DMS53 treated with DMSO at 0.1 percent for 48 hours (cell line): Measurements from ENCODE around the gene MAP3K2.
A peak's percentile ranks its signal among the peaks of the same experiment; 100 is the strongest.

Experiments used
- DNase-seq: peaks from one replicate; lab custom pipeline; 2025; ENCODE audit not compliant: unreplicated experiment; lab: John Stamatoyannopoulos, UW

MAP3K2 gene

GRCh38 chr2:127308586-127309138 is 79.1 kb downstream of the MAP3K2 start:
- no peak for DNase-seq

GRCh38 chr2:127305990-127306585 is 81.7 kb downstream of the MAP3K2 start:
- DNase-seq = no peak

GRCh38 chr2:127302168-127302567 is 85.6 kb downstream of the MAP3K2 start:
- no peak for DNase-seq

- peak; percentile 48 for DNase-seq
Measured at GRCh38 chr2:127293748-127294562, 93.8 kb downstream of the MAP3K2 start, which contains the start of gene ERCC3. Gene ERCC3, minus strand, starts transcription at chr2:127294144. Its CDS starts 63 bp downstream, at chr2:127294081.

GRCh38 chr2:127293386-127293747 is 94.4 kb downstream of the MAP3K2 start:
- no peak for DNase-seq

- no peak for DNase-seq
Measured at GRCh38 chr2:127288274-127288673, 99.5 kb downstream of the MAP3K2 start.

GRCh38 chr2:127283275-127283674 is 104.5 kb downstream of the MAP3K2 start:
- no peak for DNase-seq

- no peak for DNase-seq
Measured at GRCh38 chr2:127280693-127281092, 107.1 kb downstream of the MAP3K2 start.

GRCh38 chr2:127279781-127280180 is 108.0 kb downstream of the MAP3K2 start:
- DNase-seq = no peak

- DNase-seq = no peak
Measured at GRCh38 chr2:127278959-127279358, 108.8 kb downstream of the MAP3K2 start.

GRCh38 chr2:127277028-127277427 is 110.7 kb downstream of the MAP3K2 start:
- no peak for DNase-seq

GRCh38 chr2:127275789-127276188 is 112.0 kb downstream of the MAP3K2 start:
- DNase-seq = no peak

- DNase-seq = no peak
Measured at GRCh38 chr2:127275356-127275755, 112.4 kb downstream of the MAP3K2 start.

GRCh38 chr2:127270663-127271062 is 117.1 kb downstream of the MAP3K2 start:
- no peak for DNase-seq

- no peak for DNase-seq
Measured at GRCh38 chr2:127261804-127262406, 125.9 kb downstream of the MAP3K2 start.

- no peak for DNase-seq
Measured at GRCh38 chr2:127259355-127259754, 128.4 kb downstream of the MAP3K2 start.

- no peak for DNase-seq
Measured at GRCh38 chr2:127256866-127257265, 130.9 kb downstream of the MAP3K2 start.

GRCh38 chr2:127256381-127256780 is 131.4 kb downstream of the MAP3K2 start:
- no peak for DNase-seq

- no peak for DNase-seq
Measured at GRCh38 chr2:127255721-127256120, 132.1 kb downstream of the MAP3K2 start.

- DNase-seq = no peak
Measured at GRCh38 chr2:127255146-127255545, 132.6 kb downstream of the MAP3K2 start.

GRCh38 chr2:127254386-127254981 is 133.3 kb downstream of the MAP3K2 start:
- no peak for DNase-seq
